ENCODE data around the gene MRRF. TPM values are rescaled to one million over a fixed set of nuclear protein-coding genes. Genes with fewer than 3 reads are reported as not detected.

The MRRF gene
- total RNA-seq, 4 donors from 2014 or later, result 23.5 to 44.7 (median 38.9) TPM

DNA sequence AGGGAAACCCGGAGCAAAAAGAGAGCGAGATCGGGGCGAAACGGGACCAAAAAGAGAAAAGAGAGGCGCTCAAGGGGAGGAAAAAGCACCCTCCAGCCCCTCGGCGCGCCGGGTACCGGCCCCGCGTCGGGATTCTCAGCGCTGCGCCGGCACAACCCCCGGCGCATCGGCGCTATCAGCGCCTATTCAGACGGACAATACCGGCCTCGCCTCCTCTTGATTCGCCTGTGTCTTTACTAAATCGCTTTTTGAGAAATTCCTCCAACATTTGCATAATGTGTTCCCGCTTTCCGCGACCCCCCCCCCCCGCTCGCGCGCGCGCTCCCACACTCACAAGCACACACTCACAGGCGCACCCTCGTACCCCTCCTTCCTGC is 36.5 kb upstream of the MRRF start:
- DNase-seq, result no peak
- no peaks in the 10 kb centered on the region for H3K36me3 ChIP-seq
- H3K27me3 ChIP-seq, result peaks cover 8 to 43% of the 10 kb centered on the region in 2 donors
- intact Hi-C loops (cut with DNase I; ENCODE audit: low total_unique reads), result no loop called here
- peak overlapping the region in 1 of 2 donors; percentile 32 for H3K27ac ChIP-seq
- peaks cover 0 to 4% of the 10 kb centered on the region in 2 donors for H3K4me1 ChIP-seq
- H3K9me3 ChIP-seq, result no peaks in the 10 kb centered on the region
- peak overlapping the region; percentile 18 to 38 for H3K4me3 ChIP-seq
- no peak for TF ChIP-seq POLR2A (IDR thresholded peaks at IDR 0.05)
- TF ChIP-seq, protein P1, sequence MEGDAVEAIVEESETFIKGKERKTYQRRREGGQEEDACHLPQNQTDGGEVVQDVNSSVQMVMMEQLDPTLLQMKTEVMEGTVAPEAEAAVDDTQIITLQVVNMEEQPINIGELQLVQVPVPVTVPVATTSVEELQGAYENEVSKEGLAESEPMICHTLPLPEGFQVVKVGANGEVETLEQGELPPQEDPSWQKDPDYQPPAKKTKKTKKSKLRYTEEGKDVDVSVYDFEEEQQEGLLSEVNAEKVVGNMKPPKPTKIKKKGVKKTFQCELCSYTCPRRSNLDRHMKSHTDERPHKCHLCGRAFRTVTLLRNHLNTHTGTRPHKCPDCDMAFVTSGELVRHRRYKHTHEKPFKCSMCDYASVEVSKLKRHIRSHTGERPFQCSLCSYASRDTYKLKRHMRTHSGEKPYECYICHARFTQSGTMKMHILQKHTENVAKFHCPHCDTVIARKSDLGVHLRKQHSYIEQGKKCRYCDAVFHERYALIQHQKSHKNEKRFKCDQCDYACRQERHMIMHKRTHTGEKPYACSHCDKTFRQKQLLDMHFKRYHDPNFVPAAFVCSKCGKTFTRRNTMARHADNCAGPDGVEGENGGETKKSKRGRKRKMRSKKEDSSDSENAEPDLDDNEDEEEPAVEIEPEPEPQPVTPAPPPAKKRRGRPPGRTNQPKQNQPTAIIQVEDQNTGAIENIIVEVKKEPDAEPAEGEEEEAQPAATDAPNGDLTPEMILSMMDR (IDR thresholded peaks at IDR 0.05), result no peak

DNA sequence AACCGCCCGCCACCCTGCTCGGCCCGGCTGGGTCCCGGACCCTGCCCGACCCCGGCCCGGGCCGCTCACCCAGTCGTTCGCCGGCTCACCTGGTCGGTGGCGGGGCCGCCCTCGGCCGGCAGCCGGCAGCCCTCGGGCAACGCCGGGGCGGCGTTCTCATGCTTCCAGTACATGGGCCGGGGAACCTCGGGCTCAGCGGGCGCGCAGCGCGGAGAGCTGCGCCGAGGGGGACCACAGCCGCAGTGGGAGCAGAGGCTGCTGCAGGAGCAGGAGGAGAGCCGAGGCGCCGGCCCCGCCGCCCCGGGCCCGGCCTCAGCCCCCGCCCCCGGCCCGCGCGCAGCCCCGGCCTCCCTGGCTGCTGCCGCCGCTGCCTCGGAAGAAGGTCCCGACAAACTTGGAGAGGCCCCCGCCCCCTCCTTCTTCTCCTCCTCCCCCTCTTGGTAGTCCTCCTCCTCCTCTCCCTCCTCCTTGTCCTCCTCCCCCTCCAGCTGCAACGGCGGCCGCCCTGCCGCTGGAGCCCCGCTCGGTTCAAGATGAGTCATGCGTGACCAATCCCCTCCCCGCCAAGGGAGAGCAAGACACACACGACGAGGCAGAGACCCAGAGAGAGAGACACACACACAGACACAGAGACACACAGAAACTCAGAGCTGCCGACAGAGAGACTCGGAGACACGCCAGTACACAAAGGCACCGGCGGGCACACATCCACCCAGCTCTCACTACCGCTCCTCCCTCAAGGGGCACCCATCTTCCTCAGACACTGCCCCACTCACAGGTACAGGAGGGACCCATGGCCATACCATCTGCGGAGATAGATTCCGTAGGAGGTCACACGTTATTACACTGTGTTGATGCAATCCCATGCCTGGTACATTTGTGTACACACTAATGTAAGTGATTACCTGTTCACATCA is 35.9 kb upstream of the MRRF start, which contains the start of gene LHX6:
TSS of gene LHX6 (minus strand) at position 390 of the 917 bp plus-strand sequence. CDS start at position 173, 217 bp downstream.
- H3K4me3 ChIP-seq, result peak within 1 kb of the TSS; percentile 18 to 38
- peak within 1 kb of the TSS in 1 of 2 donors; percentile 32 for H3K27ac ChIP-seq
- no peaks in the 10 kb centered on the region for H3K36me3 ChIP-seq
- DNase-seq, result no peak
- no peak for TF ChIP-seq POLR2A (IDR thresholded peaks at IDR 0.05)
- TF ChIP-seq, protein P1 (IDR thresholded peaks at IDR 0.05), result no peak
- intact Hi-C loops (cut with DNase I; ENCODE audit: low total_unique reads), result no loop called here
- H3K27me3 ChIP-seq, result peaks cover 8 to 38% of the 10 kb centered on the region in 2 donors
- peaks cover 0 to 4% of the 10 kb centered on the region in 2 donors for H3K4me1 ChIP-seq
- H3K9me3 ChIP-seq, result no peaks in the 10 kb centered on the region

DNA sequence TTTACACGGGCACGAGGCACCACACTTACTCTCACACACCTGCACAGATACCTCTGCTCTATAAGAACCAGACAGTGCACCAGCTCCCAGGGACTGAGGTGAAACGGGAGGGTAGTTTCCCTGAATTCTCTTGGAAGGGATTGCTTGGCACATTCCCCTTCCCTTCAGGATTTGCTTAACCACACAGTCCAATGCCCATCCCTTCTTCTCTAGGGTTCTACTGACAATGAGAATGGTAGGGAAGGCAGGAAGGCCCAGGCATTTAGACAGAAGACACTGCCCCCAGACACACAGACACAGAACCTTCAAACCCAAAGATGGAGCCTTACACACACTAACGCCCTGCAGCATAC is 35.2 kb upstream of the MRRF start:
- H3K4me3 ChIP-seq, result no peak overlapping the region
- TF ChIP-seq POLR2A (IDR thresholded peaks at IDR 0.05), result no peak
- TF ChIP-seq, protein P1 (IDR thresholded peaks at IDR 0.05), result no peak
- no peak overlapping the region for H3K27ac ChIP-seq
- H3K36me3 ChIP-seq, result no peaks in the 10 kb centered on the region
- H3K27me3 ChIP-seq, result peaks cover 8 to 34% of the 10 kb centered on the region in 2 donors
- H3K4me1 ChIP-seq, result peaks cover 0 to 4% of the 10 kb centered on the region in 2 donors
- intact Hi-C loops (cut with DNase I; ENCODE audit: low total_unique reads), result no loop called here
- no peak for DNase-seq
- H3K9me3 ChIP-seq, result no peaks in the 10 kb centered on the region

DNA sequence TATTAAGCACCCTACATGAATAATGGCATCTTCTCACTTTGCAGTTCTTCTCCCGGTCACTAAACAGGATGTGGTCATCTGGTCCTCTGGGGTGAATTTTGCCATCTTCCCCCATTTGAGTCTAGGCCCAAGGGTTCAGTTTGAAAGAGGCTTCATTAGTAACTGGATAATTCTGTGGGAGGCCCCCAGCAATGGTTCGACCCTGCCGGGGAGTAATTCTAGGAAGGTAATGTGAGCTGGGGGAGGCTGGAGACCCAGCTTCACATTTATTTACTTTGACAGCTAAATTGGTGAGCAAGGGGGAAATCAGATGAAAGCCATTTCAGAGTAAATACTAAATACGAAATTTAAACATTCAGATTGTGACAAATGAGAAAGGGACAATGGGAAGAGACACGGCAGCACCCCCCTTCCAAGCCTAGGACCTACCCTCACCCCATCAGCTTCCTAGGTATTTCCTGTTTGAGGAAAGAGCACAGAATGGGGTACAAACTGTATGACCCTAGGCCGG is 31.8 kb upstream of the MRRF start:
- H3K36me3 ChIP-seq, result no peaks in the 10 kb centered on the region
- peaks cover 4 to 8% of the 10 kb centered on the region in 2 donors for H3K27me3 ChIP-seq
- DNase-seq, result no peak
- intact Hi-C loops (cut with DNase I; ENCODE audit: low total_unique reads), result no loop called here
- no peak overlapping the region for H3K27ac ChIP-seq
- H3K4me1 ChIP-seq, result no peaks in the 10 kb centered on the region
- no peaks in the 10 kb centered on the region for H3K9me3 ChIP-seq
- no peak overlapping the region for H3K4me3 ChIP-seq
- TF ChIP-seq POLR2A (IDR thresholded peaks at IDR 0.05), result no peak
- TF ChIP-seq, protein P1 (IDR thresholded peaks at IDR 0.05), result no peak

Measured in uterus (tissue), 4 donors.